HCT116 (cell line): ENCODE results near the gene CSNK2A1. TPM values are rescaled to one million over a fixed set of nuclear protein-coding genes. Genes with fewer than 3 reads are reported as not detected.

Experiments
- ATAC-seq: fragments of 200-7000 bp; cut with Tn5 transposase; 2 replicates; pipeline ENCODE4 v1.9.1; 2020; ENCODE audit warnings: mild to moderate bottlenecking, moderate library complexity
- BruUV-seq: library from RNA; stranded (reverse); fragments of 400-500 nt; replicated peaks from 2 replicates; lab custom pipeline; 2021; lab: Mats Ljungman, UMichigan
- CTCF ChIA-PET: fragments of 300-600 bp; sonication (Branson Sonifier 250); formaldehyde crosslinking; loops from one replicate; lab custom pipeline; 2021; ENCODE audit warnings: antibody characterized with exemption; lab: Charles Lee
- POLR2A ChIA-PET: fragments of 300-600, 350-600 bp; sonication (Branson Sonifier 250); formaldehyde crosslinking; loops from one replicate; lab custom pipeline; 2021; ENCODE audit warnings: antibody characterized with exemption; lab: Charles Lee
- RAD21 ChIA-PET, 2 experiments: fragments of 300-600 bp; sonication (Branson Sonifier 250); formaldehyde crosslinking; loops; one replicate each; lab custom pipeline; 2023; ENCODE audit warnings: low total read pairs in 2 of 2; ENCODE audit not compliant: uncharacterized antibody in 2 of 2, unreplicated experiment in 2 of 2, low non-redundant PET in 1 of 2; lab: Charles Lee
- DNase-seq: peaks from one replicate; pipeline ENCODE4 v3.0.0-alpha.2; 2010; ENCODE audit warnings: low read depth, low spot score
- H2AFZ ChIP-seq: fragments of 200-600 bp; shearing (Covaris generic), sonication (generic); 2 replicates; pipeline ENCODE4 v1.6.1; 2017; ENCODE audit warnings: low read depth, mixed run types, mixed read lengths, antibody characterized with exemption, low read length; ENCODE audit not compliant: poor library complexity, severe bottlenecking
- H3K27ac ChIP-seq: 2 replicates; pipeline ENCODE4 v1.5.1; 2012; ENCODE audit warnings: low read depth, low read length
- H3K27me3 ChIP-seq: fragments of 200-600 bp; sonication (generic); 2 replicates; pipeline ENCODE4 v1.6.1; 2016; ENCODE audit warnings: mixed run types, low read length, mixed read lengths; ENCODE audit not compliant: insufficient read depth
- H3K36me3 ChIP-seq, 2 experiments: fragments of 200-500 bp in 1 of 2; fragments of 200-600 bp in 1 of 2; sonication (Bioruptor generic) in 1 of 2; sonication (generic) in 1 of 2; 2 replicates each; pipeline versions ENCODE4 v1.5.1 to v1.6.1; 2014 to 2016; ENCODE audit warnings: low read length in 2 of 2, inconsistent platforms in 1 of 2, mixed read lengths in 1 of 2, mixed run types in 1 of 2; ENCODE audit not compliant: insufficient read depth in 2 of 2, control insufficient read depth in 1 of 2
- H3K4me1 ChIP-seq, 2 experiments: fragments of 200-600 bp in 1 of 2; sonication (generic) in 1 of 2; 2 replicates each; pipeline versions ENCODE4 v1.5.1 to v1.6.1; 2012 to 2017; ENCODE audit warnings: low read length in 2 of 2, inconsistent platforms in 1 of 2, mild to moderate bottlenecking in 1 of 2, mixed read lengths in 1 of 2, mixed run types in 1 of 2, moderate library complexity in 1 of 2; ENCODE audit not compliant: insufficient read depth in 2 of 2, control insufficient read depth in 1 of 2
- H3K4me2 ChIP-seq: fragments of 200-600 bp; sonication (generic); 2 replicates; pipeline ENCODE4 v1.6.1; 2017; ENCODE audit warnings: mixed run types, low read length, mixed read lengths
- H3K4me3 ChIP-seq, 2 experiments: fragments of 200-600 bp in 1 of 2; sonication (generic) in 1 of 2; replicated peaks in 1 of 2; 2 replicates each; pipeline ENCODE4 v1.5.1; 2011 to 2016; ENCODE audit warnings: low read length in 2 of 2, control low read depth in 1 of 2, low read depth in 1 of 2, mild to moderate bottlenecking in 1 of 2, mixed read lengths in 1 of 2, mixed run types in 1 of 2
- H3K79me2 ChIP-seq: fragments of 200-600 bp; sonication (generic); 2 replicates; pipeline ENCODE4 v1.6.1; 2017; ENCODE audit warnings: mild to moderate bottlenecking, mixed run types, low read length, moderate library complexity, mixed read lengths; ENCODE audit not compliant: insufficient read depth
- H3K9ac ChIP-seq: fragments of 200-600 bp; sonication (generic); 2 replicates; pipeline ENCODE4 v1.6.1; 2016; ENCODE audit warnings: low read length, mixed read lengths
- H3K9me2 ChIP-seq: fragments of 200-600 bp; sonication (generic), shearing (Covaris generic); 2 replicates; pipeline ENCODE4 v1.6.1; 2017; ENCODE audit warnings: mixed run types, mild to moderate bottlenecking, moderate library complexity; ENCODE audit not compliant: insufficient read depth
- H3K9me3 ChIP-seq, 2 experiments: fragments of 200-500 bp in 1 of 2; fragments of 200-600 bp in 1 of 2; sonication (Bioruptor generic) in 1 of 2; sonication (generic) in 1 of 2; 2 replicates each; pipeline ENCODE4 v1.6.1; 2014 to 2017; ENCODE audit warnings: low read length in 2 of 2, mixed read lengths in 2 of 2, inconsistent platforms in 1 of 2, low read depth in 1 of 2, mild to moderate bottlenecking in 1 of 2, mixed run types in 1 of 2, moderate library complexity in 1 of 2; ENCODE audit not compliant: control insufficient read depth in 1 of 2, insufficient read depth in 1 of 2
- H4K20me1 ChIP-seq: fragments of 200-600 bp; sonication (generic), shearing (Covaris generic); 2 replicates; pipeline ENCODE4 v1.6.1; 2017; ENCODE audit warnings: mixed run types, mild to moderate bottlenecking, moderate library complexity; ENCODE audit not compliant: insufficient read depth
- ATF3 ChIP-seq: IDR thresholded peaks from 2 replicates; pipeline ENCODE4 v1.6.1; 2012
- CTCF ChIP-seq, 3 experiments: fragments of 200-600 bp in 1 of 3; sonication (generic) in 1 of 3; IDR thresholded peaks in 2 of 3; conservative IDR thresholded peaks in 1 of 3; 2 replicates each; pipeline ENCODE4 v1.5.1; 2012 to 2017; ENCODE audit warnings: low read depth in 2 of 3, low read length in 2 of 3, antibody characterized with exemption in 1 of 3, borderline replicate concordance in 1 of 3, control low read depth in 1 of 3, mild to moderate bottlenecking in 1 of 3, mixed read lengths in 1 of 3, mixed run types in 1 of 3, moderate library complexity in 1 of 3; ENCODE audit not compliant: insufficient read depth in 1 of 3
- EGR1 ChIP-seq: IDR thresholded peaks from 2 replicates; pipeline ENCODE4 v1.6.1; 2012; ENCODE audit warnings: low read depth
- EZH2 ChIP-seq: fragments of 200-600 bp; sonication (generic); IDR thresholded peaks from 2 replicates; pipeline ENCODE4 v1.6.1; 2017; ENCODE audit warnings: antibody characterized with exemption, mixed run types
- EZH2phosphoT487 ChIP-seq: fragments of 200-600 bp; IDR thresholded peaks from 2 replicates; pipeline ENCODE4 v1.6.1; 2018; ENCODE audit warnings: antibody characterized with exemption, borderline replicate concordance
- FOSL1 ChIP-seq: IDR thresholded peaks from 2 replicates; pipeline ENCODE4 v1.6.1; 2012; ENCODE audit warnings: low read depth
- POLR2A ChIP-seq: IDR thresholded peaks from 2 replicates; pipeline ENCODE4 v1.7.0; 2011; ENCODE audit warnings: borderline replicate concordance; ENCODE audit not compliant: insufficient read depth, insufficient read length; ENCODE audit errors: extremely low read depth
- POLR2AphosphoS5 ChIP-seq: IDR thresholded peaks from 2 replicates; pipeline ENCODE4 v1.6.1; 2011; ENCODE audit warnings: mild to moderate bottlenecking, low read depth, low read length, moderate library complexity
- RAD21 ChIP-seq: IDR thresholded peaks from 2 replicates; pipeline ENCODE4 v1.6.1; 2012; ENCODE audit warnings: low read depth, mild to moderate bottlenecking
- SP1 ChIP-seq: IDR thresholded peaks from 2 replicates; pipeline ENCODE4 v1.6.1; 2012; ENCODE audit warnings: low read depth
- YY1 ChIP-seq: IDR thresholded peaks from 2 replicates; pipeline ENCODE4 v1.6.1; 2011; ENCODE audit warnings: low read length, low read depth, moderate library complexity, mild to moderate bottlenecking; ENCODE audit not compliant: insufficient replicate concordance; ENCODE audit errors: extremely low read depth
- ZBTB33 ChIP-seq: IDR thresholded peaks from 2 replicates; pipeline ENCODE4 v1.6.1; 2011; ENCODE audit warnings: mild to moderate bottlenecking, low read length, moderate library complexity; ENCODE audit not compliant: insufficient replicate concordance; ENCODE audit errors: extremely low read depth
- ZNF274 ChIP-seq: fragments of 200-500 bp; sonication (Bioruptor generic); IDR thresholded peaks from 2 replicates; pipeline ENCODE4 v1.6.1; 2014; ENCODE audit warnings: mild to moderate bottlenecking, low read depth, low read length, inconsistent platforms
- intact Hi-C: fragments of 100-400 bp; cut with micrococcal nuclease; formaldehyde crosslinking; loops from 2 replicates; pipeline ENCODE4 v1.10.0; 2022
- total RNA-seq: library from RNA; stranded (reverse); gene quantifications from one replicate; pipeline ENCODE4 v1.2.1, GENCODE V29; 2021; ENCODE audit not compliant: unreplicated experiment

The CSNK2A1 gene
- total RNA-seq, 1 experiment from 2014 or later: 284 TPM

- DNase-seq: no peak
- Histone ChIP-seq H3K27me3 (no peaks in the 10 kb centered on the region), H3K4me3 (no peak overlapping the region), H3K9me3 (peaks cover 0 to 5% of the 10 kb centered on the region in 2 experiments; a peak in 1 of 4 replicates), H3K4me1 (peaks cover 15 to 61% of the 10 kb centered on the region in 2 experiments; a peak in 3 of 4 replicates), H3K79me2 (peaks cover 80% of the 10 kb centered on the region), H3K36me3 (peaks cover 2 to 29% of the 10 kb centered on the region in 2 experiments; a peak in 2 of 4 replicates), H3K9ac (no peak overlapping the region), H4K20me1 (peaks cover 62% of the 10 kb centered on the region), H3K9me2 (no peaks in the 10 kb centered on the region), H3K4me2 (peak overlapping the region; percentile 86), H2AFZ (no peak overlapping the region), H3K27ac (no peak overlapping the region)
- TF ChIP-seq EZH2phosphoT487 (no peak), EGR1 (no peak)
- ChIA-PET POLR2A (interaction anchor here (1.3 kb wide), 1 partner anchor 11 kb away, joined by 3 read pairs; no protein-coding TSS in a partner anchor), CTCF (no interaction called here), RAD21 (no interaction called here)
- BruUV-seq: no TSS peak
- ATAC-seq: no peak
- intact Hi-C loops: no loop called here
Observed at GRCh38 chr20:540391-541201, 3.0 kb downstream of the CSNK2A1 start.

GRCh38 chr20:539848-540247 is 3.7 kb downstream of the CSNK2A1 start:
- CTCF ChIA-PET: no interaction called here
- intact Hi-C loops: no loop called here
- POLR2A ChIA-PET: interaction anchor here (1.3 kb wide), 1 partner anchor 11 kb away, joined by 3 read pairs; no protein-coding TSS in a partner anchor
- TF ChIP-seq FOSL1 (no peak), ATF3 (no peak), CTCF (IDR thresholded peaks at IDR 0.05 in 2 of 3, conservative IDR thresholded peaks at IDR 0.05 in 1 of 3; ENCODE audit: borderline replicate concordance in 1 of 3, insufficient read depth in 1 of 3, low read depth in 2 of 3, low read length in 2 of 3) (no peak), EZH2 (no peak), ZBTB33 (no peak), RAD21 (no peak), POLR2A (no peak), YY1 (no peak), SP1 (no peak), ZNF274 (no peak), POLR2AphosphoS5 (no peak)

More at GRCh38 chr20:539848-540247, 3.7 kb downstream of the CSNK2A1 start:
- no peak overlapping the region for H3K4me2 ChIP-seq
- H3K9me3 ChIP-seq: peaks cover 0 to 5% of the 10 kb centered on the region in 2 experiments; a peak in 1 of 4 replicates
- H3K36me3 ChIP-seq: peaks cover 2 to 29% of the 10 kb centered on the region in 2 experiments; a peak in 2 of 4 replicates
- H4K20me1 ChIP-seq: peaks cover 62% of the 10 kb centered on the region
- H3K27me3 ChIP-seq: no peaks in the 10 kb centered on the region
- H3K9ac ChIP-seq: no peak overlapping the region
- H3K4me3 ChIP-seq: no peak overlapping the region
- peaks cover 15 to 61% of the 10 kb centered on the region in 2 experiments; a peak in 3 of 4 replicates for H3K4me1 ChIP-seq
- H3K9me2 ChIP-seq: no peaks in the 10 kb centered on the region
- ATAC-seq (no peak), DNase-seq (no peak)
- H3K27ac ChIP-seq: no peak overlapping the region
- peaks cover 88% of the 10 kb centered on the region for H3K79me2 ChIP-seq
- BruUV-seq: no TSS peak
- RAD21 ChIA-PET: no interaction called here
- no peak overlapping the region for H2AFZ ChIP-seq
